ENCODE data around the gene CACNG8.

GRCh38 chr19:53947624-53948023 lies 15.1 kb upstream of the CACNG8 start:
- TF ChIP-seq, protein P1, sequence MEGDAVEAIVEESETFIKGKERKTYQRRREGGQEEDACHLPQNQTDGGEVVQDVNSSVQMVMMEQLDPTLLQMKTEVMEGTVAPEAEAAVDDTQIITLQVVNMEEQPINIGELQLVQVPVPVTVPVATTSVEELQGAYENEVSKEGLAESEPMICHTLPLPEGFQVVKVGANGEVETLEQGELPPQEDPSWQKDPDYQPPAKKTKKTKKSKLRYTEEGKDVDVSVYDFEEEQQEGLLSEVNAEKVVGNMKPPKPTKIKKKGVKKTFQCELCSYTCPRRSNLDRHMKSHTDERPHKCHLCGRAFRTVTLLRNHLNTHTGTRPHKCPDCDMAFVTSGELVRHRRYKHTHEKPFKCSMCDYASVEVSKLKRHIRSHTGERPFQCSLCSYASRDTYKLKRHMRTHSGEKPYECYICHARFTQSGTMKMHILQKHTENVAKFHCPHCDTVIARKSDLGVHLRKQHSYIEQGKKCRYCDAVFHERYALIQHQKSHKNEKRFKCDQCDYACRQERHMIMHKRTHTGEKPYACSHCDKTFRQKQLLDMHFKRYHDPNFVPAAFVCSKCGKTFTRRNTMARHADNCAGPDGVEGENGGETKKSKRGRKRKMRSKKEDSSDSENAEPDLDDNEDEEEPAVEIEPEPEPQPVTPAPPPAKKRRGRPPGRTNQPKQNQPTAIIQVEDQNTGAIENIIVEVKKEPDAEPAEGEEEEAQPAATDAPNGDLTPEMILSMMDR (IDR thresholded peaks at IDR 0.05; ENCODE audit: insufficient read depth, low read depth, low read length), result no peak
- TF ChIP-seq EZH2 (IDR thresholded peaks at IDR 0.05; ENCODE audit: insufficient read depth, low read length), result no peak
